K562 (cell line): ENCODE results near the gene RREB1. TPM values are rescaled to one million over a fixed set of nuclear protein-coding genes. Genes with fewer than 3 reads are reported as not detected.
A peak's percentile ranks its signal among the peaks of the same experiment; 100 is the strongest.

ENCODE experiments used
- ATAC-seq: fragments of 200-7000 bp; cut with Tn5 transposase; 3 replicates; pipeline ENCODE4 v1.9.1; 2020; ENCODE audit warnings: moderate library complexity
- BruUV-seq: library from RNA; stranded (reverse); fragments of 400-500 nt; replicated peaks from 2 replicates; lab custom pipeline; 2021; lab: Mats Ljungman, UMichigan
- CTCF ChIA-PET: fragments of 300-600 bp; formaldehyde crosslinking; extraction: SDS; loops from one replicate; lab custom pipeline; 2021; ENCODE audit warnings: low intra/inter-chr PET ratio; lab: Yijun Ruan, JAX
- POLR2A ChIA-PET: fragments of 300-600, 350-650 bp; sonication (Branson Sonifier 250); formaldehyde crosslinking; extraction: SDS; loops from one replicate; lab custom pipeline; 2021; ENCODE audit warnings: antibody characterized with exemption, inconsistent platforms; lab: Yijun Ruan, JAX
- DNase-seq, 4 experiments: peaks; one replicate each; pipeline versions ENCODE4 v3.0.0 to v3.0.0-alpha.2; 2011 to 2018; ENCODE audit warnings: low spot score in 3 of 4, mixed read lengths in 3 of 4; ENCODE audit errors: extremely low read depth in 1 of 4
- FAIRE-seq: peaks from 2 replicates; lab custom pipeline; 2011; peaks lifted over from hg19 to GRCh38; lab: Jason Lieb, UNC
- H2AFZ ChIP-seq: 2 replicates; pipeline ENCODE4 v1.6.0; 2011; ENCODE audit warnings: low read depth, low read length, control low read depth, inconsistent platforms
- H3K27ac ChIP-seq: fragments of 200-600 bp; 3 replicates; pipeline ENCODE4 v1.8.0; 2011; ENCODE audit warnings: low read depth, mild to moderate bottlenecking, control low read depth, inconsistent platforms, low read length, moderate library complexity, mixed read lengths; ENCODE audit errors: extremely low read depth
- H3K27me3 ChIP-seq, 2 experiments: fragments of 300-600 bp in 1 of 2; 2 replicates in 1 of 2; 3 replicates in 1 of 2; pipeline versions ENCODE4 v1.6.0 to v1.8.0; 2011; ENCODE audit warnings: inconsistent platforms in 2 of 2, low read length in 2 of 2, mild to moderate bottlenecking in 1 of 2, mixed read lengths in 1 of 2, moderate library complexity in 1 of 2; ENCODE audit not compliant: control insufficient read depth in 2 of 2, insufficient read depth in 2 of 2
- H3K36me3 ChIP-seq: fragments of 300-600 bp; 3 replicates; pipeline ENCODE4 v1.8.0; 2011; ENCODE audit warnings: mild to moderate bottlenecking, low read length, inconsistent platforms; ENCODE audit not compliant: control insufficient read depth, insufficient read depth
- H3K4me1 ChIP-seq, 2 experiments: fragments of 200-600 bp in 1 of 2; replicated peaks in 1 of 2; 2 replicates in 1 of 2; 3 replicates in 1 of 2; pipeline versions ENCODE4 v1.5.1 to v1.8.0; 2011; ENCODE audit warnings: inconsistent platforms in 2 of 2, low read length in 2 of 2, mild to moderate bottlenecking in 1 of 2, mixed read lengths in 1 of 2, moderate library complexity in 1 of 2; ENCODE audit not compliant: control insufficient read depth in 2 of 2, insufficient read depth in 2 of 2
- H3K4me2 ChIP-seq: 2 replicates; pipeline ENCODE4 v1.6.1; 2011; ENCODE audit warnings: low read length, control low read depth, inconsistent platforms, mixed read lengths; ENCODE audit not compliant: insufficient read depth
- H3K4me3 ChIP-seq: fragments of 200-600 bp; sonication (generic), shearing (Covaris generic); 2 replicates; pipeline ENCODE4 v1.5.1; 2016; ENCODE audit warnings: control low read depth, inconsistent platforms
- H3K79me2 ChIP-seq: fragments of 200-600 bp; 3 replicates; pipeline ENCODE4 v1.8.0; 2011; ENCODE audit warnings: low read length, inconsistent platforms; ENCODE audit not compliant: control insufficient read depth, insufficient read depth
- H3K9ac ChIP-seq, 2 experiments: 2 replicates each; pipeline versions ENCODE4 v1.6.0 to v1.6.1; 2011; ENCODE audit warnings: low read depth in 2 of 2, low read length in 2 of 2, control low read depth in 1 of 2, inconsistent platforms in 1 of 2, mild to moderate bottlenecking in 1 of 2, mixed read lengths in 1 of 2; ENCODE audit not compliant: insufficient read depth in 1 of 2
- H3K9me1 ChIP-seq: one replicate; pipeline ENCODE4 v1.6.0; 2011; ENCODE audit warnings: inconsistent platforms, mild to moderate bottlenecking, low read length, moderate library complexity; ENCODE audit not compliant: control insufficient read depth, insufficient read depth
- H3K9me3 ChIP-seq: replicated peaks from 2 replicates; pipeline ENCODE4 v1.5.1; 2011; ENCODE audit warnings: low read depth, low read length, inconsistent platforms; ENCODE audit not compliant: control insufficient read depth, insufficient read depth
- H4K20me1 ChIP-seq: replicated peaks from 2 replicates; pipeline ENCODE4 v1.6.1; 2011; ENCODE audit warnings: low read length, inconsistent platforms, mixed read lengths; ENCODE audit not compliant: control insufficient read depth, insufficient read depth
- ARNT ChIP-seq, 2 experiments: fragments of 450-650 bp; IDR thresholded peaks; 2 replicates each; pipeline ENCODE4 v1.6.1; 2016; ENCODE audit warnings: mild to moderate bottlenecking in 1 of 2
- CBX3 ChIP-seq, 2 experiments: IDR thresholded peaks; 1 replicate in 1 of 2; 2 replicates in 1 of 2; pipeline ENCODE4 v1.6.1; 2012; ENCODE audit warnings: inconsistent platforms in 2 of 2, low read length in 2 of 2, borderline replicate concordance in 1 of 2, control low read depth in 1 of 2
- CREM ChIP-seq: IDR thresholded peaks from 2 replicates; pipeline ENCODE4 v1.6.1; 2014; ENCODE audit warnings: antibody characterized with exemption, low read depth
- DDX20 ChIP-seq: fragments of 450-650 bp; IDR thresholded peaks from 2 replicates; pipeline ENCODE4 v1.6.1; 2016; ENCODE audit warnings: missing genetic modification characterization, low read depth, mild to moderate bottlenecking, missing compliant biosample characterization, moderate library complexity
- DMBX1 ChIP-seq: fragments of 250-450 bp; sonication (Bioruptor Pico); IDR thresholded peaks from 2 replicates; pipeline ENCODE4 v1.8.0; 2022; ENCODE audit warnings: inconsistent platforms, mild to moderate bottlenecking, moderate library complexity, borderline replicate concordance
- FOXP4 ChIP-seq: sonication (generic); formaldehyde crosslinking; IDR thresholded peaks from 2 replicates; pipeline ENCODE4 v1.8.0; 2022; ENCODE audit warnings: mild to moderate bottlenecking, missing genetic modification reagents, borderline replicate concordance
- L3MBTL2 ChIP-seq: fragments of 450-650 bp; IDR thresholded peaks from 2 replicates; pipeline ENCODE4 v1.6.1; 2016; ENCODE audit warnings: mild to moderate bottlenecking, moderate library complexity
- POLR2B ChIP-seq: fragments of 450-650 bp; IDR thresholded peaks from 2 replicates; pipeline ENCODE4 v1.6.1; 2018; ENCODE audit warnings: low read depth; ENCODE audit not compliant: partially characterized antibody
- SIX5 ChIP-seq, 2 experiments: IDR thresholded peaks; 2 replicates each; pipeline ENCODE4 v1.6.1; 2011; ENCODE audit warnings: low read length in 2 of 2, borderline replicate concordance in 1 of 2, low read depth in 1 of 2, mild to moderate bottlenecking in 1 of 2, moderate library complexity in 1 of 2; ENCODE audit not compliant: insufficient read depth in 1 of 2
- SMARCE1 ChIP-seq: fragments of 450-650 bp; IDR thresholded peaks from 2 replicates; pipeline ENCODE4 v1.7.1; 2016; ENCODE audit warnings: mild to moderate bottlenecking
- TRIM24 ChIP-seq, 2 experiments: fragments of 450-650 bp; IDR thresholded peaks; 2 replicates each; pipeline ENCODE4 v1.6.1; 2016
- WHSC1 ChIP-seq: IDR thresholded peaks from one replicate; pipeline ENCODE4 v1.6.1; 2012; ENCODE audit warnings: low read length, control low read depth, inconsistent platforms
- ZNF121 ChIP-seq: sonication (generic); formaldehyde crosslinking; conservative IDR thresholded peaks from 2 replicates; pipeline ENCODE4 v1.8.0; 2022; ENCODE audit warnings: missing genetic modification reagents
- WGBS: fragments of 100-300 bp; shearing (Covaris generic); methylation state at CpG from one replicate; pipeline ENCODE4 v1.1.6; 2016; ENCODE audit warnings: low coverage, mixed read lengths; ENCODE audit not compliant: insufficient coverage; ENCODE audit errors: missing lambda C conversion rate; 5-methylcytosine and 5-hydroxymethylcytosine counted together
- in situ Hi-C: fragments of 300-500 bp; cut with MboI; formaldehyde crosslinking; loops from 4 replicates; pipeline ENCODE4 v1.15.0; 2018; ENCODE audit warnings: inconsistent platforms, mixed read lengths
- intact Hi-C: fragments of 100-400 bp; cut with micrococcal nuclease; formaldehyde crosslinking; loops from 2 replicates; pipeline ENCODE4 v1.14.2; 2022
- polyA plus RNA-seq, 8 experiments: library from polyadenylated mRNA; depleted of rRNA in 4 of 8; stranded (reverse) in 5 of 8; unstranded in 3 of 8; fragments of >200 nt; fragmentation: Nextera tagmentation in 2 of 8; fragmentation: Illumina TruSeq in 1 of 8; extraction: Ambion mirVana in 2 of 8; extraction: Trizol in 1 of 8; gene quantifications; 2 replicates each; pipeline versions ENCODE4 v1.2.1 to v1.2.3, GENCODE V29; 2011 to 2014; ENCODE audit warnings: inconsistent platforms in 1 of 8, missing spikeins in 1 of 8
- total RNA-seq, 7 experiments: library from RNA; depleted of rRNA in 6 of 7; stranded (reverse); fragments of >200 nt in 6 of 7; fragmentation: Illumina TruSeq in 2 of 7; extraction: Trizol in 2 of 7; gene quantifications; 2 replicates each; pipeline versions ENCODE4 v1.2.1 to v1.2.3, GENCODE V29; 2011 to 2021; ENCODE audit warnings: low replicate concordance in 1 of 7
- TF ChIP-seq, protein P1 (sequence below), 2 experiments: fragments of 450-650 bp in 1 of 2; sonication (generic) in 1 of 2; formaldehyde crosslinking; conservative IDR thresholded peaks; 2 replicates each; pipeline versions ENCODE4 v1.4.0 to v1.8.1; 2020 to 2022; ENCODE audit warnings: mild to moderate bottlenecking in 1 of 2, missing genetic modification reagents in 1 of 2
- TF ChIP-seq, protein P2 (sequence below): fragments of 250-450 bp; sonication (Bioruptor Pico); IDR thresholded peaks from 2 replicates; pipeline ENCODE4 v1.4.0; 2020

The RREB1 gene
- total and polyA plus RNA-seq, 9 of the 15 experiments (the other 6 are each of a cell fraction or from before 2014, with no cell fraction given), result 3.3 to 64.2 (median 19.3) TPM

- Histone ChIP-seq H3K27ac (peak overlapping the region; percentile 78), H3K9ac (peak overlapping the region; percentile 54 to 72; a peak in 2 of 4 replicates), H3K27me3 (no peaks in the 10 kb centered on the region; a peak in 1 of 5 replicates), H3K9me1 (no peaks in the 10 kb centered on the region), H3K36me3 (peaks cover 19% of the 10 kb centered on the region), H3K4me1 (peaks cover 75 to 83% of the 10 kb centered on the region in 2 experiments), H3K9me3 (no peaks in the 10 kb centered on the region), H3K4me3 (no peak overlapping the region), H4K20me1 (no peaks in the 10 kb centered on the region), H3K79me2 (peaks cover 99% of the 10 kb centered on the region), H2AFZ (no peak overlapping the region), H3K4me2 (peak overlapping the region; percentile 42; the same call in 1 of the 2 replicates)
- POLR2A ChIA-PET, result interaction anchor here (1.1 to 1.4 kb wide), 4 partner anchors 10 to 21 kb away, joined by 3 to 4 read pairs (median 4); no protein-coding TSS in a partner anchor
- peak; percentile 2; the same call in 1 of the 3 replicates for ATAC-seq
- in situ Hi-C loops, result no loop called here
- DNase-seq, result peak in 1 of 4 experiments; percentile 56
- no TSS peak for BruUV-seq
- intact Hi-C loops, result no loop called here
- WGBS, result 58% methylated on average over 5 of the region's 5 CpGs
- CTCF ChIA-PET, result no interaction called here
- no peak for FAIRE-seq
- TF ChIP-seq ARNT (IDR thresholded peaks at IDR 0.05) (no peak), ZNF121 (CRISPR knock-in tag) (no peak), CBX3 (IDR thresholded peaks at IDR 0.05; ENCODE audit: borderline replicate concordance in 1 of 2, low read length in 2 of 2) (no peak), FOXP4 (no peak), SMARCE1 (peak; percentile 20; the same call in 1 of the 2 replicates), WHSC1 (no peak), DDX20 (no peak), POLR2B (no peak), TRIM24 (IDR thresholded peaks at IDR 0.05) (no peak), DMBX1 (CRISPR knock-in tag) (peak; percentile 74; the same call in 1 of the 2 replicates), L3MBTL2 (peak; percentile 49), CREM (peak; percentile 53; the same call in 1 of the 2 replicates), SIX5 (IDR thresholded peaks at IDR 0.05; ENCODE audit: borderline replicate concordance in 1 of 2, insufficient read depth in 1 of 2, low read depth in 1 of 2, low read length in 2 of 2) (no peak)
- TF ChIP-seq, protein P1, sequence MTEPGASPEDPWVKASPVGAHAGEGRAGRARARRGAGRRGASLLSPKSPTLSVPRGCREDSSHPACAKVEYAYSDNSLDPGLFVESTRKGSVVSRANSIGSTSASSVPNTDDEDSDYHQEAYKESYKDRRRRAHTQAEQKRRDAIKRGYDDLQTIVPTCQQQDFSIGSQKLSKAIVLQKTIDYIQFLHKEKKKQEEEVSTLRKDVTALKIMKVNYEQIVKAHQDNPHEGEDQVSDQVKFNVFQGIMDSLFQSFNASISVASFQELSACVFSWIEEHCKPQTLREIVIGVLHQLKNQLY (CRISPR knock-in tag; conservative IDR thresholded peaks at IDR 0.05), result no peak
- TF ChIP-seq, protein P2, sequence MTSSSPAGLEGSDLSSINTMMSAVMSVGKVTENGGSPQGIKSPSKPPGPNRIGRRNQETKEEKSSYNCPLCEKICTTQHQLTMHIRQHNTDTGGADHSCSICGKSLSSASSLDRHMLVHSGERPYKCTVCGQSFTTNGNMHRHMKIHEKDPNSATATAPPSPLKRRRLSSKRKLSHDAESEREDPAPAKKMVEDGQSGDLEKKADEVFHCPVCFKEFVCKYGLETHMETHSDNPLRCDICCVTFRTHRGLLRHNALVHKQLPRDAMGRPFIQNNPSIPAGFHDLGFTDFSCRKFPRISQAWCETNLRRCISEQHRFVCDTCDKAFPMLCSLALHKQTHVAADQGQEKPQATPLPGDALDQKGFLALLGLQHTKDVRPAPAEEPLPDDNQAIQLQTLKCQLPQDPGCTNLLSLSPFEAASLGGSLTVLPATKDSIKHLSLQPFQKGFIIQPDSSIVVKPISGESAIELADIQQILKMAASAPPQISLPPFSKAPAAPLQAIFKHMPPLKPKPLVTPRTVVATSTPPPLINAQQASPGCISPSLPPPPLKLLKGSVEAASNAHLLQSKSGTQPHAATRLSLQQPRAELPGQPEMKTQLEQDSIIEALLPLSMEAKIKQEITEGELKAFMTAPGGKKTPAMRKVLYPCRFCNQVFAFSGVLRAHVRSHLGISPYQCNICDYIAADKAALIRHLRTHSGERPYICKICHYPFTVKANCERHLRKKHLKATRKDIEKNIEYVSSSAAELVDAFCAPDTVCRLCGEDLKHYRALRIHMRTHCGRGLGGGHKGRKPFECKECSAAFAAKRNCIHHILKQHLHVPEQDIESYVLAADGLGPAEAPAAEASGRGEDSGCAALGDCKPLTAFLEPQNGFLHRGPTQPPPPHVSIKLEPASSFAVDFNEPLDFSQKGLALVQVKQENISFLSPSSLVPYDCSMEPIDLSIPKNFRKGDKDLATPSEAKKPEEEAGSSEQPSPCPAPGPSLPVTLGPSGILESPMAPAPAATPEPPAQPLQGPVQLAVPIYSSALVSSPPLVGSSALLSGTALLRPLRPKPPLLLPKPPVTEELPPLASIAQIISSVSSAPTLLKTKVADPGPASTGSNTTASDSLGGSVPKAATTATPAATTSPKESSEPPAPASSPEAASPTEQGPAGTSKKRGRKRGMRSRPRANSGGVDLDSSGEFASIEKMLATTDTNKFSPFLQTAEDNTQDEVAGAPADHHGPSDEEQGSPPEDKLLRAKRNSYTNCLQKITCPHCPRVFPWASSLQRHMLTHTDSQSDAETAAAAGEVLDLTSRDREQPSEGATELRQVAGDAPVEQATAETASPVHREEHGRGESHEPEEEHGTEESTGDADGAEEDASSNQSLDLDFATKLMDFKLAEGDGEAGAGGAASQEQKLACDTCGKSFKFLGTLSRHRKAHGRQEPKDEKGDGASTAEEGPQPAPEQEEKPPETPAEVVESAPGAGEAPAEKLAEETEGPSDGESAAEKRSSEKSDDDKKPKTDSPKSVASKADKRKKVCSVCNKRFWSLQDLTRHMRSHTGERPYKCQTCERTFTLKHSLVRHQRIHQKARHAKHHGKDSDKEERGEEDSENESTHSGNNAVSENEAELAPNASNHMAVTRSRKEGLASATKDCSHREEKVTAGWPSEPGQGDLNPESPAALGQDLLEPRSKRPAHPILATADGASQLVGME (CRISPR knock-in tag), result no peak
These were observed 64.0 kb downstream of the RREB1 start for GRCh38 chr6:7171733-7172132.
